ENCODE data around the gene POTEF.
"Not testable (repeated sequence)": the region's sequence is repeated elsewhere in the genome, so short reads cannot be mapped to it uniquely, and the experiment has no call there.

POTEF gene

DNA sequence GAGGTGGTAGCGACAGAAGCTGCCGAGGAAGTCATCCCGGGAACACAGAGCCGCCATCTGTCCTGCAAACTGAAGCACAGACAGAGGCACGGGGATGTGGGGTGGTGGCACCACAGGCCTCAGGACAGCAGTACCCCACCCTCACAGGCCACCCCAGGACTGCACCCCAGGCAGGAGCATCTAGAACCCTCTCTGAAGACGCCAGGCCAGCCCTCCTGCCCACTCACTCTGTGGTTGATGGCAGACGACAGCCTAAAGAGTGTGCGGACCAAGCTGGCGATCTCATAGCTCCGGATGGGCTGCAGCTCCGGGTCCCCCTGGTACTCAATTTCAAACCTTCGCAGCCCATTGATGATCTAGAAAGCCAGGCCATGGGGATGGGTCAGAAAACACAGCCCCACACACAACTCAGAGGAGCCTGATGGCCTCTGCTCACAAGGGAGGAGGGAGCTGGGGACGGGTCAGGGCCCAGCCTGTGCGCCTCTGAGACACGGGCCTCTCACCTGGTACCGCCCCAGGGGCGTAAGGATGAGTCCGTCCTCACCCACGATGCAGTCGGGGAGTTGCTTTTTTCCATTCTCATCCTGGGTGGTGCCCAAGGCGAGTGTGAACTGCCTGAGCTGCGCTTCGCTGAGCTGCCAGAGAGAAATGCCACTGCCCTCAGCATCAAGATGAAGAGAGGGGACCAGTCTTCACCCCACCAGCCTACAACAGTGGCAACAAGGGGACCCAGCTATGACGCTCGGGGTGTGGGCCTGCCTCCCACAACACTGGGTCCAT is 24.0 kb upstream of the POTEF start:
- TF ChIP-seq, protein P1, sequence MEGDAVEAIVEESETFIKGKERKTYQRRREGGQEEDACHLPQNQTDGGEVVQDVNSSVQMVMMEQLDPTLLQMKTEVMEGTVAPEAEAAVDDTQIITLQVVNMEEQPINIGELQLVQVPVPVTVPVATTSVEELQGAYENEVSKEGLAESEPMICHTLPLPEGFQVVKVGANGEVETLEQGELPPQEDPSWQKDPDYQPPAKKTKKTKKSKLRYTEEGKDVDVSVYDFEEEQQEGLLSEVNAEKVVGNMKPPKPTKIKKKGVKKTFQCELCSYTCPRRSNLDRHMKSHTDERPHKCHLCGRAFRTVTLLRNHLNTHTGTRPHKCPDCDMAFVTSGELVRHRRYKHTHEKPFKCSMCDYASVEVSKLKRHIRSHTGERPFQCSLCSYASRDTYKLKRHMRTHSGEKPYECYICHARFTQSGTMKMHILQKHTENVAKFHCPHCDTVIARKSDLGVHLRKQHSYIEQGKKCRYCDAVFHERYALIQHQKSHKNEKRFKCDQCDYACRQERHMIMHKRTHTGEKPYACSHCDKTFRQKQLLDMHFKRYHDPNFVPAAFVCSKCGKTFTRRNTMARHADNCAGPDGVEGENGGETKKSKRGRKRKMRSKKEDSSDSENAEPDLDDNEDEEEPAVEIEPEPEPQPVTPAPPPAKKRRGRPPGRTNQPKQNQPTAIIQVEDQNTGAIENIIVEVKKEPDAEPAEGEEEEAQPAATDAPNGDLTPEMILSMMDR (IDR thresholded peaks at IDR 0.05; ENCODE audit: low read depth, low read length, missing control alignments) = no peak
- H3K4me3 ChIP-seq (replicated peaks; ENCODE audit: low read depth, low read length) = no peak overlapping the region
- DNase-seq (ENCODE audit: extremely low read depth, low read depth) = no peak

DNA sequence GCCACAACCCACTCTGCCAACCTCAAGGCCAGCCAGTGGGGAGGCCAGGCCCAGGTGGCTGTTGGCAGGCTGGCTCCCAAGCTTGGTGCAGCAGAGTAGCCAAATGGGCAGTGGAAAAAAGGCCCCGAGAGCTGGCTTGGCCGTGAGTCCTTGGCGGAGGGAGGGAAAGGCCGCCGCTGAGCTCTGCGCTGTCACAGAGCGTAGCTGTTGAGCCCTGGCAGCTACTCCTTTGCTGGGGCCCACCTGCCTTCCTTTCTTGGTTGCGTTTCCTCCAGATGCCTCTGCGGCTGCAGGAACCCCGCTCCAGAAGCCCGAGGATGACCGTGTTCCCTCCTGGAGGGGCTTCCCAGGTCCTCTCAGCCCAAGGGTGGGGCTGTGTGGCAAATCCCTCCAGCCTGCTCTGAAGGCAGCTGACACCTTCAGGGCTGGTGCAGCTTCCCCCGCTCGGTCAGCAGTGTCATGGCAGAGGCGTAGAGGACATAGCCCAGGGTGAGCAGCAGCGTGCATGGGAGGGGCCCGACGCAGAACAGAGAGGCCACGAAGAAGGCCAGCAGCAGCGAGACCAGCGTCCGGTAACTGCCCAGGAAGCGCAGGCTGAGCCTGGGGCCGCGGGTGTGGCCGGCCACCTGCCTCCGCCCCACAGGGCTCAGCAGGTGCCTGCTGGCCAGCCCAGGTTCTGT is 23.3 kb upstream of the POTEF start:
- DNase-seq (ENCODE audit: extremely low read depth, low read depth); H3K4me3 ChIP-seq (replicated peaks; ENCODE audit: low read depth, low read length): not testable (repeated sequence)

DNA sequence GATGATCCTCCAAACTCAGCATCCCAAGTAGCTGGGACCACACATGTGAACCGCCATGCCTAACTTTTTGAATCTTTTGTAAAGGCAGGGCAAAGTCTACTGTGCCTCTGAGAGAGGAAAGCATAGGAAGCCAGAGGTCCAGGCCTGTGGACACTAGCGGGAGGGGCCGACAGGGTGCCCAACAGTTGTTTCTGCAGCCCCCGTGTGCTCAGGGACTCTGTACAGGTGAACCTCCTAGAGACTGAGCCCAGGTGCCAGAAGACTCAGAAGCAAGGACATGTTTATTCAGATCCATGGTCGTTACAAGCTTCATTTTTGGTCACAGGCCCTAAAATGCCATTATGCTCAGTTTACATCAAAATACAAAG is 22.1 kb upstream of the POTEF start:
- H3K4me3 ChIP-seq (replicated peaks; ENCODE audit: low read depth, low read length); DNase-seq (ENCODE audit: extremely low read depth, low read depth): not testable (repeated sequence)

DNA sequence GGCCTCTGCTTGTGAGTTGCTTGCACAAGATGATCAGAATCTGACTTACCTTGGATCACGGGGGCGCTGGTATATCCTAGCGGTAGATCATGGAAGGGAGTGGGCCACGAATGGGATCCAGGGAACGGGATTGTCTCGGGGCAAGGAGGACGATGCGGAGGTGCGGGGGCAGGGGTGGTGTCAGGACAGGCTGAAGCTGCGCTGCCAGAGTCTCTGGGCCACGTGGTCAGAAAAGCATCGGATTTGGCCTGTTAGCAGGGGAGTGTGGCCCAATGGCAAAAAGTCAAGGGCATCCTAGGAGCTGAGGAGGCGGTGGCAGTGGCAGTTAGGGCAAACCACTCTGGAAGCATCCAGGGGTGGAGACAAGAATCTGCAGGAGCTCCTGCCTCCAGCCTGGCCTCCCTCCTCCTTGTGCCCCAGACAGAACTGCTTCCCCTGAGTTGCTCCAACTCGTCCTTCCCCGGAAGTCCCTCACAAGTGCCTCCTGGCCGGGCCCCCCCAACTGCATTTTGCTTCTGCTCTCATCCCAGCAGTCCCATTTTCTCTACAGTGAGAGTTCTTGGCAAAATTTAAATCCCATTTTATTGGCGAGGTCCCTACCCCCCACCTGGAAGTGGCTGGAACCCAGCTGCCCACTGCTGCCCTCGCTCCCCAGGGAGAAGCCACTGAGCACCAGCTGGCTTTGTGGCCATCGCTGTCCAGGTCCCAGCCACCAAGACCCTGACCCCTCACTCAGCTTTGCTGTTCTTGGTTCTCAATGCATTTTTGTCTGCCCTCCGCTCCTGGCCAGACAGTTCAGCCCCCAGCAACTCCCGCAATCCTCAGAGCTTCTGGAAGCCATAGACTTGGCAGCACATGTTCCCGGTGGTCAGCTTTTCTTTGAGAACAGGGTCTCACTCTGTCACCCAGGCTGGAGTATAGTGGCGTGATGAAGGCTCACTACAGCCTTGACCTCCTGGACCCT is 21.4 kb upstream of the POTEF start:
- no peak for DNase-seq (ENCODE audit: extremely low read depth, low read depth)
- TF ChIP-seq, protein P1 (IDR thresholded peaks at IDR 0.05; ENCODE audit: low read depth, low read length, missing control alignments) = no peak
- H3K4me3 ChIP-seq (replicated peaks; ENCODE audit: low read depth, low read length) = no peak overlapping the region

DNA sequence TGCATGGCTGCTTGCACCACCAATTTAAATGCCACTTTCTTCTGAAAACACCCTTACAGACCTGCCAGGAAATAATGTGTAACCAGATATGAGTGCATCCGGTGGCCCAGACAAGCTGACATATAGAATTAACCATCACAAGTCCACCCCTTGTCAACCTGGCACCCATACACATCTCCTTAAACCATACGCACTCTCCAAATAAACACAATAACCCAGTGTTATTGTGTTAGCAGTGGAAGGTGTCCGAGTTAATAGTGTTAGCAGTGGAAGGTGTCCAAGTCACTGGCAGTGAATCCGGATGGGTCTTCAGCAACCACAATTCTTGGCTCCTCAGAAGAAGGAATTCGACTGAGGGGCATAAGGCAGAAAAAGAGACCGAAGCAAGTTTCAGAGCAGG is 19.5 kb upstream of the POTEF start:
- DNase-seq (ENCODE audit: extremely low read depth, low read depth) = not testable (repeated sequence)

DNA sequence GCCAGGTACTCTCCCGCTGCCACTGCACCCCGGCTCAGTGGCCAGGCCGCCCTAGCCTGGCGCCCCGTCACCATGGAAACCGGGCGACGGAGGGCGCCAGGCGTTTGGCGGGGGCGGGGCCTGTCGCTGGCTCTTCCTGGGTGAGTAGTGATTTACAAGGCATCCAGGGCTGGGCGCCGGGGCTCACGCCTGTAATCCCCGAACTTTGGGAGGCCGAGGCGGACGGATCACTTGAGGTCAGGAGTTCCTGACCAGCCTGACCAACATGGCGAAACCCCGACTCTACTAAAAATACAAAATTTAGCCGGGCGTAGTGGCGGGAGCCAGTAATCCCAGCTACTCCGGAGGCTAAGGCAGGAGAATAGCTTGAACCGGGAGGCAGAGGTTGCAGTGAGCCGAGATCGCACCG is 16.0 kb upstream of the POTEF start, which contains the start of gene CCDC74B:
Gene CCDC74B (minus strand): TSS at position 107 of the 409 bp plus-strand sequence. CDS start 116 bp downstream, outside the sequence.
- DNase-seq (ENCODE audit: extremely low read depth, low read depth) = not testable (repeated sequence)
- peak within 1 kb of the TSS; percentile 32 for H3K4me3 ChIP-seq (replicated peaks; ENCODE audit: low read depth, low read length)

More for the DNA sequence above, 19.5 kb upstream of the POTEF start:
- not testable (repeated sequence) for H3K4me3 ChIP-seq (replicated peaks; ENCODE audit: low read depth, low read length)

DNA sequence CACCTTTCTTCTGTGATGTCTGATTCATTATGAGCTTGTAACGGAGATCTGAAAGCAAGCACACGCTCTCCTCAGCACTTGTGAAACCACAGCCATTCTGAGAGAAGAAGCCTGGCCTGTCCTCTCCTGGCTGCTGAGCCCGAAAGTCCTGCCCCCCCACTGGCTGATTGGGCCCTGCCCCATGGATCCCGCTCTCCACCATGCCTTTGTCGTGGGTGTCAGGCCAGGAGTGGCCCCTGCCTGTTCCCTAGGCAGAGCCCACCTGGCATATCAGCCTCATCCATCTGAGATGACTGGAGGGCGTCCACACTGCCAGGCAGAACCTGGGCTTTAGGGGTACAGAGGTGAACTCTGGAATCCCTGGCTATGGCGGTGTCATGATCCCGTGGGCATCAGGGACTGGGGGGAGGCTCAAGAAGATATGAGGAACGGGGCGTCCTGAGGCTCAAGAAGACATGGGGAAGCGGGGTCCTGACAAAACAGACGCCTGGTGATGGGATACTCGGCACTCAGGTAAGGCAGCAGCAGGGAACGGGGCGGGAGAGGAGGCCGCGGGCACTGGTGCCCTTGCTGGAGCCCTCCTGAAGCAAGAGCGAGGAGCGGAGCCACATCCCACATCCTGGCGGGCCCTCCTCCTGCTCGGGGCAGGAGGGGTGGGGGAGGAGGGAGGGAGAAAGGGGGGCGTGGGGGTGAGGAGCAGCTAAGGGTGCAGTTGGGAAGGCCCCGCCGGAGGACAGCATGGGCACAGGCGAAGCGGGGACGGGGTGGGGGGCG is 14.4 kb upstream of the POTEF start:
- H3K4me3 ChIP-seq (replicated peaks; ENCODE audit: low read depth, low read length); DNase-seq (ENCODE audit: extremely low read depth, low read depth): not testable (repeated sequence)

DNA sequence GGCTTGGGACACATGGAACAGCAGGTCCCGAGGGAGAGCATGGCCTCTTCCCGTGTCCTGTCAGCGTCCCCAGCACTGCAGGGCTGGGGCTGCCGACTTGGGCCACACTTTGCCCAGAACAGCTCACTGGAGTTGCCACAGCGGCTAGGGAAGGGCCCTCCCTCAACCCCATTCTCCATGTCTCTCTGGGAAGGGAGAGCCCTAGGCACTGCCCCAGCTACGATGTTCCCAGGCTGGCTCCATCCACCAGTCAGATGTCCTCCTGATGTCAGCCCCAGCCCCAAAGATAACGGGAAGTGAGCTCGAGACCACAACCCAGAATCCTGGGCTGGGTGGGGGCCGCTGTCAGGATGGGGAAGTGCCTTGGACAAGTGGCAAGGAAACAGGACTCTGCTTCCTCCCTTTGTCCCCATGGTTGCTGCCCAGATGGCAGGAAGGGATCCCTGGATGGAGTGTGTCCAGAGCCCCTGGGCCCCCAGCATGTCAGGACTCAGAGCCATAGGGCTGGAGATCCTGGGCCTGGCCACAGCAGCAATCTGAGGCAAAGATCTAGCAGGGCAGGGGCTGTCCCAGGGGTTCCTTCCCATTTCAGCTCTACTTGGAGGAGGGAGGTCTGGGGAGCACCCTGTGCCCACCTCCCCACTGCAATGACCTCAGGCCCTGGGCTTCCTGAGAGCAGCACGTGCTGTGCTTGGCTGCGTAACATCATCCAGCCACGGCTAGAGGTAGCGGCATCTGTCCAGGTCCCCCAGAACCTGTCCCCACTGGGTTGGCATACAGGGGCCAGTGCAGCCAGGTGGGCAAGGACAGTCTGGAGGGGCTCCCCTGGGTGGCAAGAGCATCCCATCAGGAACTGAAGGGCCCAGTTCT is 13.6 kb upstream of the POTEF start:
- not testable (repeated sequence) for H3K4me3 ChIP-seq (replicated peaks; ENCODE audit: low read depth, low read length); DNase-seq (ENCODE audit: extremely low read depth, low read depth)

DNA sequence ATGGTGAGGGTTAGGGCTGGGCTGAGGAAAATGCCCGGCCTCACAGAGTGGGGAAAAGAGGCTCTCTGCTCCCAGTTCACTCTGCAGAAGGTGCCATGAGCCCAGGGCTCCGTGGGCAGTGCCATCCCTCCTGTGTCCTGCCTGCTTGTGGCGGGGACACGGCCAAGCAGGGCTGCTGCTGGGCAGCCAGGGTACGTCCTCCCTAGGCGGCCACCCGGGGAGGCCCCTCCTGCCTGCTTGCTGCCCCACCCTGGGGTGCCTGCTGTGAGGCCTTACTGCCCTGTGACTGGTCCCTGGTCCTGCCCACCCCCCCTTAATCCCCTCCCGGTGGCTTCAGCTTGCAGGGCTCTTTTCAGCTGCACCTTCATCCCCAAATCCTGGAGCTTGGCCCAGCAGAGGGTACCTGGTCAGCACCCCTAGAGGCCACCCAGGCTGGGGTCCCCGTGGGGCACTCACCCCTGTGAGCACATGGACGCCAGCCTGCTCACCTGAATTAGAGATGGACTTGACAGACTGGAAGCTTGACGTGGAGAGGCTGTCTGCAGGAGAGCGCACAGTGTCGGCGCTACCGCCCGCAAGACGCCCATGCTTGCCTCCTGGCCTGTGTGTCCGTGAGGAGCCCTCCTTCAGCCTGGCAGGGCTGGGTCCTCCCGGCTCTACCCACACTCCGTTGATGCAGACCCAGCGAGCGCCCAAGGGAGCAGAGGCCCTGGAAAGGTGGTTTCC is 12.8 kb upstream of the POTEF start:
- not testable (repeated sequence) for H3K4me3 ChIP-seq (replicated peaks; ENCODE audit: low read depth, low read length); DNase-seq (ENCODE audit: extremely low read depth, low read depth)

DNA sequence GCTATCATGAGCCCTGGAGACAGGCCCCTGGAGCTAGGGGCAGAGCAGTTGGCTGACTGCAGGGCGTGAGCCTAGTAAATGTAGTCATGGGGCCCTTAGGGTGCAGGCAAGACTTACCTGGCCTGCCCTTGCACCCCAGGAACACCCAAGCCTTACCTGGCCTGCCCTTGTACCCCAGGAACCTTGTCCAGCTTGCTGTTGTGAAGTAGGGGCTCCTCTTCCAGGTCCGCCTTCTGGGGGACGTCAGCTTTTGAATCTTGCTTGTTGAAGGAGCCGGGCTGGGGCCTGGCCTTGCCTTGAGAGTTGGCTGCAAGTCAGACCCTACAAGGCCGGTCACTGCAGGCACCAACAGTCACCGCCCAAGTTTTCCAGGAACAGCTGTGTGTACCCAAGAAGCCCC is 12.0 kb upstream of the POTEF start:
- not testable (repeated sequence) for DNase-seq (ENCODE audit: extremely low read depth, low read depth); H3K4me3 ChIP-seq (replicated peaks; ENCODE audit: low read depth, low read length)

DNA sequence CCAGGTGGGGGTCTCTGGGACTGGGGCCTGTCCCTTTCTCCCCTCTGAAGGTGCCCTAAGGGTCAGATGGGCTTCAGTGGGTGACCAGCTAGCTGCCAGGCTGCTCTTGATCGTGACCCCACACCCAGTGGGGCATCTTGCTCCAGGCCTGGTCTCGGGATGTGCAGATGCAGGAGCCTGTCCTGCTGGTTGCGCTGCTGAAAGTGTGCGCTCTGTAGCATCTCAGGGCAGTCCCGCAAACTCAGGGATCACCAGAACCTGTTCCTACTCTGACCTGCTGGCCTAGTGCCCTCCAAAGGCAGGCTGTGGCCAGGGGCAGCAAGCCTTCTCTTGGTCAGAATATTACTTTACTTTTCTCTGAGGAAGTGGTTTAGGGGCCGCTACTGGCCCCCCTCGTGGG is 11.5 kb upstream of the POTEF start:
- not testable (repeated sequence) for H3K4me3 ChIP-seq (replicated peaks; ENCODE audit: low read depth, low read length); DNase-seq (ENCODE audit: extremely low read depth, low read depth)

DNA sequence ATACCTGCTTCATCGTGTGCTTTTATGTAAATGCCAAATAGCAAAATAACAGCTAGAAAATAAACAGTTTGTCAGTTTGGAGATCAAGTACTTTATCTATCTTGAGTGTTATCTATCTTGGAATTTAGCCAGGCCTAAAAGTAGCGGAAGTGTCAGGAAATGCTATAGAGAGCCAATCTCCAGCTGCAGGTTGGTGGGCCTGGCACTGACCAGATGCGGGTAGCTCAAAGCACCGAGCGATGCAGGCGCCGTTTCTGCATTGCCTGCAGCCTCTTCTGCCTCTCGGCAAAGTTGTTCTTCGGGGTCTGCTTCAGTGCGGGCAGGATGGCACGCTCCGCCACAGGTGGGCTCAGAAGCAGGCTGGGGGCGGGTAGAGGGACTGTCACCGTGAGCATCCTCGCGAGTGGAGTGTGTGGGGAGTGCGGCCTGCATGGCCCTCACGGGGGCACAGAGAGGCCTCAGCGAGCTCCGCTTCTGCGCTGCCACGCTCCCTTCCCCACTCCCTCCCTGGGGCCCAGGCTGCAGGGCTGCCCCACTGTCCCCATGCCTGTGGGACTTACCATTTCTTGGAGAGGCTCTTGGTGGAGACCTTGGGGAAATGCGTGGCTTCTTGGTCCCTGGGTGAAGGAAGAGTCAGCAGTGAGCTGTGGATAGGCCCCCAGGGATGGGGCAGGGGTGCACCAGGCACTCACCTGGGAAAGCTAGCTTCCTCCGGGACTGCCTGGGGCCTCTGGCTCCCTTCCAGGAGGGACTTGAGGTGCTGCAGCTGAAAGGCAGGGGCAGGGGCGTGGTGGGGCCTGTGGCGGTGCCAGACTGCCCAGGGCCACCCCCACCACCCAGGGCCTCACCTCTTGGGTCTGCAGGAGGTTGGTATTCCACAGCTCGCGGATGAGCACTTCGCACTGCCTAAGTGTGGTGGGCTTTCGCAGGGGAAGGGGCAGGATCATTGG is 10.6 kb upstream of the POTEF start:
- not testable (repeated sequence) for DNase-seq (ENCODE audit: extremely low read depth, low read depth); H3K4me3 ChIP-seq (replicated peaks; ENCODE audit: low read depth, low read length)
